ENCODE data around the gene SAG.

DNA sequence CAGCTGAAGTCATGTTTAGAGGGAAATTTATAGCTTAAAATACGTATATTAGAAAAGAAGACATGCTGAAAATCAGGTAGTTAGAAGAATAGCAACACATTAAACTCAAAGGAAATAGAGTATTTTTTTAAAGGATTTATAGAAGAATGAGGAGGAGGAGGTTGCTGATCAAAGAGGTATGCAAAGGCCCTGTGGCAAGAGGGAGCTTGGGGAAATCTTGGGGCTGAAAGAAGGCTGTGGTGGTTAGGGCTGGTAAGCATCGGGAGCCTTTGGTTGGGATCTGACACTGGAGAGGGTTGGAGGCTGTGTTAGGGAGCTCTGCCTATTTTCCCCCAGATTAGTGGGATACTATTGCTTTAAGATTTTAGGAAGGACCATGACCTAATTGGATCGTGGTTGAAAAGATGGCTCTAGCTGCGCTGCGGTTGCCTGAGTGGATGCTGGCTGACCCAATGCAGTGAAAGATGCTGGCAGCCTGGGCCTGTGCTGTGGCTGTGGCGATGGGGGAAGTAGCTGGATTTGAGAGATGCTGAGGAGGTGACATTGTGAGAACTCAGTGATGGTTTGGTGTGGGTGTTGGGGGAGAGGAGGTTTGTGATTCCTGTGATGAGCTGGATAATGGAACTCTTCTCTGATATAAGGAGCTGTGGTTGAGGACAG is 58.4 kb downstream of the SAG start:
- TF ChIP-seq POLR2A (IDR thresholded peaks at IDR 0.05; ENCODE audit: low read depth, low read length), result no peak
- no peak for TF ChIP-seq TAF1 (IDR thresholded peaks at IDR 0.05; ENCODE audit: borderline replicate concordance, low read depth, low read length)
